MCF 10A (cell line): Measurements from ENCODE around the gene C4orf54. TPM values are rescaled to one million over a fixed set of nuclear protein-coding genes. Genes with fewer than 3 reads are reported as not detected.

ENCODE experiments used
- BruUV-seq: library from RNA; stranded (reverse); fragments of 400-500 nt; replicated peaks from 2 replicates; lab custom pipeline; 2021; lab: Mats Ljungman, UMichigan
- CTCF ChIA-PET: fragments of 300-600 bp; sonication (Branson Sonifier 250); formaldehyde crosslinking; extraction: SDS; loops from one replicate; lab custom pipeline; 2021; ENCODE audit warnings: antibody characterized with exemption, inconsistent platforms; lab: Yijun Ruan, JAX
- POLR2A ChIA-PET: fragments of 300-600, 350-650 bp; sonication (Branson Sonifier 250); formaldehyde crosslinking; extraction: SDS; loops from one replicate; lab custom pipeline; 2020; ENCODE audit warnings: antibody characterized with exemption, inconsistent platforms; lab: Yijun Ruan, JAX
- DNase-seq: peaks from one replicate; pipeline ENCODE4 v3.0.0-alpha.2; 2018; ENCODE audit not compliant: unreplicated experiment
- H3K27ac Mint-ChIP-seq: one replicate; pipeline ENCODE4 v1.8.0; 2022; ENCODE audit warnings: mild to moderate bottlenecking, low read depth, mixed read lengths; ENCODE audit not compliant: unreplicated experiment
- H3K27me3 Mint-ChIP-seq: one replicate; pipeline ENCODE4 v1.8.0; 2022; ENCODE audit warnings: mixed read lengths; ENCODE audit not compliant: insufficient read depth, unreplicated experiment
- H3K36me3 Mint-ChIP-seq: one replicate; pipeline ENCODE4 v1.8.0; 2022; ENCODE audit warnings: mild to moderate bottlenecking, moderate library complexity, mixed read lengths; ENCODE audit not compliant: insufficient read depth, unreplicated experiment
- H3K4me1 Mint-ChIP-seq: one replicate; pipeline ENCODE4 v1.8.0; 2022; ENCODE audit warnings: mixed read lengths; ENCODE audit not compliant: insufficient read depth, unreplicated experiment
- H3K4me3 Mint-ChIP-seq: one replicate; pipeline ENCODE4 v1.8.0; 2022; ENCODE audit warnings: mild to moderate bottlenecking, moderate library complexity, mixed read lengths; ENCODE audit not compliant: unreplicated experiment
- H3K9me3 Mint-ChIP-seq: one replicate; pipeline ENCODE4 v1.8.0; 2022; ENCODE audit warnings: mixed read lengths; ENCODE audit not compliant: unreplicated experiment
- intact Hi-C: fragments of 100-400 bp; cut with micrococcal nuclease; formaldehyde crosslinking; loops from 2 replicates; pipeline ENCODE4 v1.14.1; 2022
- total RNA-seq: library from RNA; stranded (reverse); gene quantifications from 2 replicates; pipeline ENCODE4 v1.2.3, GENCODE V29; 2022
- TF ChIP-seq, protein P1 (sequence below): fragments of 200-600 bp; IDR thresholded peaks from one replicate; pipeline ENCODE4 v1.8.0; 2022; ENCODE audit warnings: antibody characterized with exemption, mild to moderate bottlenecking; ENCODE audit not compliant: unreplicated experiment

Gene C4orf54
- total RNA-seq, 1 experiment from 2014 or later = not detected

DNA sequence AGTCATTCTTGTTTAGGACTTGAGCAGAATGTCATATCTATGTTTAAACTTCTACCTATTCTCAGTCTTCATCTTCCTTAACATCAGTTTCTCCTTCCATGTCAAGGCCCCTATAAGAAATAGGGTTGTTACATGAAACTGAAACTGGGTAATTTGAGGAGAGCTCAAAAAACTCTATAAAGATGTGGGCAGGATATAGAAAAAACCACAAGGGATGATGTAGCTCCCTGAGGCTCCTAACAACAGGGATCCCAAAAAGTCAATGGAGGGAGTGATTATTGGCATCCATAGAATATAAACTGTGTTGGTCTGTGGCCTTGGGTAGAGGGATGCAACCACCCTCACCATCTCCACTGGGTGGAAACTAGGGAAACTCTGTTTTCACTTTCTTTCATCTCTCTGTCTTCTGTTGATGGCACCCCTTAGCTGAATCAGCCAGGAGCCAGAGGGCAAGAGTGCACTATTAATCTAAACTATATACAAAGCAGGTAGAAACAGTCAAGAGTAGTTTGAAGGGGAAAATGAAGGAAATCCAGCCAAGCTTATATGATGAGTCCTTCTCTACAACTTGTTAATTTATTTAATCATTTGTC lies 27.6 kb downstream of the C4orf54 start:
- BruUV-seq = no TSS peak
- Mint-ChIP-seq H3K4me3 (no peak overlapping the region), H3K9me3 (no peaks in the 10 kb centered on the region), H3K27ac (no peak overlapping the region), H3K36me3 (no peaks in the 10 kb centered on the region), H3K27me3 (no peaks in the 10 kb centered on the region), H3K4me1 (peaks cover 7% of the 10 kb centered on the region)
- DNase-seq = no peak
- TF ChIP-seq, protein P1, sequence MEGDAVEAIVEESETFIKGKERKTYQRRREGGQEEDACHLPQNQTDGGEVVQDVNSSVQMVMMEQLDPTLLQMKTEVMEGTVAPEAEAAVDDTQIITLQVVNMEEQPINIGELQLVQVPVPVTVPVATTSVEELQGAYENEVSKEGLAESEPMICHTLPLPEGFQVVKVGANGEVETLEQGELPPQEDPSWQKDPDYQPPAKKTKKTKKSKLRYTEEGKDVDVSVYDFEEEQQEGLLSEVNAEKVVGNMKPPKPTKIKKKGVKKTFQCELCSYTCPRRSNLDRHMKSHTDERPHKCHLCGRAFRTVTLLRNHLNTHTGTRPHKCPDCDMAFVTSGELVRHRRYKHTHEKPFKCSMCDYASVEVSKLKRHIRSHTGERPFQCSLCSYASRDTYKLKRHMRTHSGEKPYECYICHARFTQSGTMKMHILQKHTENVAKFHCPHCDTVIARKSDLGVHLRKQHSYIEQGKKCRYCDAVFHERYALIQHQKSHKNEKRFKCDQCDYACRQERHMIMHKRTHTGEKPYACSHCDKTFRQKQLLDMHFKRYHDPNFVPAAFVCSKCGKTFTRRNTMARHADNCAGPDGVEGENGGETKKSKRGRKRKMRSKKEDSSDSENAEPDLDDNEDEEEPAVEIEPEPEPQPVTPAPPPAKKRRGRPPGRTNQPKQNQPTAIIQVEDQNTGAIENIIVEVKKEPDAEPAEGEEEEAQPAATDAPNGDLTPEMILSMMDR = no peak
- CTCF ChIA-PET = interaction anchor here (0.6 to 1.1 kb wide), 3 partner anchors 8 to 179 kb away, joined by 3 to 4 read pairs (median 4); no protein-coding TSS in a partner anchor
- intact Hi-C loops = no loop called here
- POLR2A ChIA-PET = interaction anchor here (0.6 to 0.9 kb wide), 2 partner anchors 161 to 186 kb away, joined by 3 read pairs; partner anchors contain the start of gene DAPP1

DNA sequence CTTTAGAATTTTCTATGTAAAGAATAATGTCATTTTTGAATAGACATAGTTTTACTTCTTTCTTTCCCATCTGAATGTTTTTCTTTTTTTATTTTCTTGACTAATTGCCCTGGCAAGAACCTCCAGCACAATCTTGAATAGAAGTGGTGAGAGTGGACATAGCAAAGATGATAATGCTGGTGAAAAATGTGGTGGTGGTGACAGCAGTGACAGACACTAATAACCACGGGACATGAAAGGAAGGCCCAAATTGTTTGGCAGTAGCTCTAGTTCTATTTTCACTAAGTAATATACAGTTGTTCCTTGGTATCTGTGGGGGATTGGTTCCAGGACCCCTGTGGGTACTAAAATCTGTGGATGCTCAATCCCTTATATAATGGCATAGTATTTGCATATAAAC lies 29.6 kb downstream of the C4orf54 start:
- no TSS peak for BruUV-seq
- CTCF ChIA-PET = no interaction called here

DNA sequence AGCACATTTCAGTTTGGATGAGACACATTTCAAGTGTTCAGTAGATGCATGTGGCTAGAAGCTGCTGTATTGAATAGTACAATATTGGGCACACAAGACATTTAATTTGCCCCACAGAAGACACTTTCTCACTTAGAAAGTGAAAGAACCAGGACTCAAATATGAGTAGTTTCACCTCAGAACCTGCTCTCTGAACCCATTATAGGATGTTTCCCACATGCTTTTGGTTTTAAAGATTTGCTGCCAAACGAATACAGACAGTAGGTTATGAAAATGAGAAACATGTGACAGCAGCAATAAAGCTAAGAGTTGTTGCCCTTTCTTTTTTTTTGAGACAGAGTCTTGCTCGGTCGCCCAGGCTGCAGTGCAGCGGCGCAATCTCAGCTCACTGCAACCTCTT lies 32.3 kb downstream of the C4orf54 start:
- H3K4me3 Mint-ChIP-seq = no peak overlapping the region
- H3K36me3 Mint-ChIP-seq = no peaks in the 10 kb centered on the region
- DNase-seq = no peak
- POLR2A ChIA-PET = no interaction called here
- H3K9me3 Mint-ChIP-seq = no peaks in the 10 kb centered on the region
- TF ChIP-seq, protein P1 = no peak
- no peaks in the 10 kb centered on the region for H3K4me1 Mint-ChIP-seq
- no peak overlapping the region for H3K27ac Mint-ChIP-seq
- intact Hi-C loops = no loop called here
- no TSS peak for BruUV-seq
- CTCF ChIA-PET = interaction anchor here (0.6 kb wide), 1 partner anchor 153 kb away, joined by 3 read pairs; no protein-coding TSS in a partner anchor
- no peaks in the 10 kb centered on the region for H3K27me3 Mint-ChIP-seq

More for the DNA sequence above, 29.6 kb downstream of the C4orf54 start:
- Mint-ChIP-seq H3K9me3 (no peaks in the 10 kb centered on the region), H3K4me1 (no peaks in the 10 kb centered on the region), H3K27ac (no peak overlapping the region), H3K27me3 (no peaks in the 10 kb centered on the region), H3K4me3 (no peak overlapping the region), H3K36me3 (no peaks in the 10 kb centered on the region)
- POLR2A ChIA-PET = no interaction called here
- intact Hi-C loops = no loop called here
- no peak for DNase-seq
- TF ChIP-seq, protein P1 = no peak

DNA sequence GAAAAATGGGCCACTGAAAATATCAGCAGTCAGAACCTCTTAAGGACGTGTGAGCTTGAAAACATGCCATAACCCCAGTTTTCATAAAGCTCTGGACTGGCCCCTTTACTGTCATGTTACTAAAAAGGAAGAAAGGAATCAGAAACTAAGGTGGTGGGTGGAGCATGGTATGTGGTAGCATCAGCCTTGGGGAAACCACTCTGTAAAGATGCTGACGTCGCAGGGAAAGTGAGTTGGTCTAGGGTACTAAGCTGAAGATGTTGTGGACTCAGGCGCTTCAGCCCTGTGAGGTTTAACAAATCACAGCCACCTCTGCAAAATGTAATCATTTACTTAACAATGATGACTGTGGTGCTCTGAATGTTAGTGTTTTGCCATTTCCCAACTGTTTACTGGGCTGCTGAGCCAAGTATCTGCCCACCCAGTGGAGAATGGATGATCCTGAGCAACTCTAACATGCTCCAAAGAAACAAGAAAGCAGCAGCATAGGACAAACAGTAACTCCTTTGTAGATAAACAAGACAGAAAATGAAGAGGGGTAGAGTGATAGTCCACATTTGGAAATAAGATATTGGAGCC lies 33.4 kb downstream of the C4orf54 start:
- no TSS peak for BruUV-seq
- no peaks in the 10 kb centered on the region for H3K4me1 Mint-ChIP-seq
- CTCF ChIA-PET = interaction anchor here (0.9 to 1.0 kb wide), 2 partner anchors 8 to 11 kb away, joined by 3 to 4 read pairs; no protein-coding TSS in a partner anchor
- POLR2A ChIA-PET = no interaction called here
- no peak overlapping the region for H3K4me3 Mint-ChIP-seq
- no peak overlapping the region for H3K27ac Mint-ChIP-seq
- no peaks in the 10 kb centered on the region for H3K9me3 Mint-ChIP-seq
- intact Hi-C loops = no loop called here
- H3K27me3 Mint-ChIP-seq = no peaks in the 10 kb centered on the region
- TF ChIP-seq, protein P1 = no peak
- H3K36me3 Mint-ChIP-seq = no peaks in the 10 kb centered on the region
- no peak for DNase-seq
